Esophagus muscularis mucosa (tissue), 4 donors: Measurements from ENCODE around the gene GLOD4. TPM values are rescaled to one million over a fixed set of nuclear protein-coding genes. Genes with fewer than 3 reads are reported as not detected.

Experiments
- DNase-seq: peaks from one replicate; pipeline ENCODE4 v3.0.0-alpha.2; 2017; ENCODE audit errors: extremely low spot score
- H3K27ac ChIP-seq, 4 donors: fragments of 200-600 bp; sonication (generic); replicated peaks in 1 of 4; 1 replicate in 3 of 4; 2 replicates in 1 of 4; pipeline ENCODE4 v1.5.1; 2016 to 2019; ENCODE audit warnings: mild to moderate bottlenecking in 1 of 4
- H3K27me3 ChIP-seq, 4 donors: fragments of 200-600 bp; sonication (generic); one replicate each; pipeline versions ENCODE4 v1.5.1 to v1.6.0; 2016 to 2019
- H3K36me3 ChIP-seq, 4 donors: fragments of 200-600 bp; sonication (generic); one replicate each; pipeline ENCODE4 v1.5.1; 2016 to 2019
- H3K4me1 ChIP-seq, 4 donors: fragments of 200-600 bp; sonication (generic); one replicate each; pipeline ENCODE4 v1.5.1; 2016 to 2019
- H3K4me3 ChIP-seq, 4 donors: fragments of 200-600 bp; sonication (generic); 1 replicate in 2 of 4; 2 replicates in 2 of 4; pipeline ENCODE4 v1.5.1; 2016 to 2019; ENCODE audit warnings: mild to moderate bottlenecking in 4 of 4, moderate library complexity in 1 of 4
- H3K9me3 ChIP-seq, 4 donors: fragments of 200-600 bp; sonication (generic); 1 replicate in 3 of 4; 2 replicates in 1 of 4; pipeline ENCODE4 v1.5.1; 2016 to 2019
- CTCF ChIP-seq, 3 experiments: fragments of 200-600 bp in 2 of 3; fragments of 450-650 bp in 1 of 3; sonication (generic) in 2 of 3; IDR thresholded peaks; one replicate each; pipeline ENCODE4 v1.5.1; 2017 to 2019; ENCODE audit warnings: antibody characterized with exemption in 3 of 3, mild to moderate bottlenecking in 2 of 3, moderate library complexity in 1 of 3
- EP300 ChIP-seq: sonication (generic); formaldehyde crosslinking; IDR thresholded peaks from one replicate; pipeline ENCODE4 v1.6.1; 2017; ENCODE audit warnings: antibody characterized with exemption
- POLR2A ChIP-seq: fragments of 450-650 bp; IDR thresholded peaks from one replicate; pipeline ENCODE4 v1.6.1; 2017; ENCODE audit warnings: antibody characterized with exemption, moderate library complexity, mild to moderate bottlenecking, low read depth
- POLR2AphosphoS5 ChIP-seq, 2 donors: sonication (generic); formaldehyde crosslinking; IDR thresholded peaks; one replicate each; pipeline ENCODE4 v1.6.1; 2017; ENCODE audit warnings: antibody characterized with exemption in 2 of 2
- WGBS: methylation state at CpG from one replicate; pipeline ENCODE4 v1.1.5; 2018; 5-methylcytosine and 5-hydroxymethylcytosine counted together
- intact Hi-C: fragments of 100-400 bp; cut with DNase I; formaldehyde crosslinking; loops from one replicate; pipeline ENCODE4 v1.15.1; 2023
- total RNA-seq, 4 donors: library from RNA; depleted of rRNA; stranded (reverse); fragments of >200 nt; gene quantifications; one replicate each; pipeline versions ENCODE4 v1.1.0 to v1.2.1, GENCODE V29; 2016

The GLOD4 gene
- total RNA-seq, 4 donors from 2014 or later, result 25.7 to 73.6 (median 53.9) TPM

GRCh38 chr17:802901-803881 is 21.1 kb upstream of the GLOD4 start:
- no peak for DNase-seq
- no peak overlapping the region for H3K4me3 ChIP-seq
- H3K4me1 ChIP-seq, result no peaks in the 10 kb centered on the region
- H3K9me3 ChIP-seq, result no peaks in the 10 kb centered on the region
- H3K27me3 ChIP-seq, result no peaks in the 10 kb centered on the region
- WGBS, result 89% methylated on average over 33 of the region's 37 CpGs
- TF ChIP-seq CTCF (IDR thresholded peaks at IDR 0.05) (no peak), EP300 (no peak), POLR2AphosphoS5 (IDR thresholded peaks at IDR 0.05) (no peak), POLR2A (no peak)
- peaks cover 3 to 71% (median 36%) of the 10 kb centered on the region in 4 donors for H3K36me3 ChIP-seq
- intact Hi-C loops, result no loop called here
- no peak overlapping the region for H3K27ac ChIP-seq

GRCh38 chr17:802481-802880 is 20.4 kb upstream of the GLOD4 start:
- no peaks in the 10 kb centered on the region for H3K27me3 ChIP-seq
- no peaks in the 10 kb centered on the region for H3K4me1 ChIP-seq
- DNase-seq, result no peak
- H3K27ac ChIP-seq, result no peak overlapping the region
- H3K9me3 ChIP-seq, result no peaks in the 10 kb centered on the region
- WGBS, result 90% methylated on average over 11 of the region's 14 CpGs
- no peak overlapping the region for H3K4me3 ChIP-seq
- intact Hi-C loops, result no loop called here
- TF ChIP-seq POLR2AphosphoS5 (IDR thresholded peaks at IDR 0.05) (no peak), CTCF (IDR thresholded peaks at IDR 0.05) (no peak), POLR2A (no peak), EP300 (no peak)
- peaks cover 3 to 71% (median 36%) of the 10 kb centered on the region in 4 donors for H3K36me3 ChIP-seq

GRCh38 chr17:801660-802059 is 19.6 kb upstream of the GLOD4 start:
- no peak for TF ChIP-seq POLR2AphosphoS5 (IDR thresholded peaks at IDR 0.05)
- no peak for TF ChIP-seq EP300
- intact Hi-C loops, result no loop called here
- no peak for DNase-seq
- Histone ChIP-seq H3K36me3 (peaks cover 3 to 66% (median 36%) of the 10 kb centered on the region in 4 donors), H3K9me3 (no peaks in the 10 kb centered on the region), H3K4me1 (no peaks in the 10 kb centered on the region), H3K27ac (no peak overlapping the region), H3K27me3 (no peaks in the 10 kb centered on the region), H3K4me3 (no peak overlapping the region)
- 73% methylated on average over 6 of the region's 6 CpGs for WGBS

GRCh38 chr17:800446-801242 is 18.6 kb upstream of the GLOD4 start:
- intact Hi-C loops, result no loop called here
- Histone ChIP-seq H3K4me3 (no peak overlapping the region), H3K27me3 (no peaks in the 10 kb centered on the region), H3K9me3 (no peaks in the 10 kb centered on the region), H3K4me1 (peaks cover 0 to under 1% (median 0%) of the 10 kb centered on the region in 4 donors), H3K36me3 (peaks cover 3 to 59% (median 36%) of the 10 kb centered on the region in 4 donors), H3K27ac (no peak overlapping the region)
- WGBS, result 82% methylated on average over 37 of the region's 39 CpGs
- TF ChIP-seq CTCF (IDR thresholded peaks at IDR 0.05), result no peak
- DNase-seq, result no peak

- WGBS, result 90% methylated on average over 7 of the region's 11 CpGs
- Histone ChIP-seq H3K36me3 (peaks cover 3 to 47% (median 31%) of the 10 kb centered on the region in 4 donors), H3K27ac (no peak overlapping the region), H3K27me3 (no peaks in the 10 kb centered on the region), H3K9me3 (no peaks in the 10 kb centered on the region), H3K4me3 (no peak overlapping the region), H3K4me1 (peaks cover 11 to 14% (median 13%) of the 10 kb centered on the region in 4 donors)
- TF ChIP-seq CTCF (IDR thresholded peaks at IDR 0.05) (no peak), POLR2AphosphoS5 (IDR thresholded peaks at IDR 0.05) (no peak), EP300 (no peak), POLR2A (no peak)
- intact Hi-C loops, result loop anchor here (10.0 kb wide), 1 partner anchor 56 kb away; no protein-coding TSS in a partner anchor
- DNase-seq, result no peak
Observed at GRCh38 chr17:799261-799660, 17.2 kb upstream of the GLOD4 start.
